GM23338 (cell line): ENCODE data around the gene CECR2.

Experiments
- CREB1 ChIP-seq: fragments of 250-450 bp; sonication (Bioruptor Pico); IDR thresholded peaks from 2 replicates; pipeline ENCODE4 v1.5.0; 2020; ENCODE audit warnings: low read depth, mild to moderate bottlenecking, moderate library complexity
- ETS1 ChIP-seq: IDR thresholded peaks from 2 replicates; pipeline ENCODE4 v1.6.1; 2016; ENCODE audit warnings: antibody characterized with exemption
- EZH2 ChIP-seq: fragments of 200-600 bp; sonication (generic); IDR thresholded peaks from one replicate; pipeline ENCODE4 v1.8.0; 2017; ENCODE audit warnings: antibody characterized with exemption, mild to moderate bottlenecking, low read depth; ENCODE audit not compliant: unreplicated experiment
- EZH2phosphoT487 ChIP-seq: fragments of 200-600 bp; sonication (generic); IDR thresholded peaks from one replicate; pipeline ENCODE4 v1.8.1; 2018; ENCODE audit warnings: antibody characterized with exemption; ENCODE audit not compliant: unreplicated experiment
- JUNB ChIP-seq: IDR thresholded peaks from one replicate; pipeline ENCODE4 v1.6.1; 2016; ENCODE audit warnings: antibody characterized with exemption; ENCODE audit not compliant: unreplicated experiment
- NANOG ChIP-seq: IDR thresholded peaks from 2 replicates; pipeline ENCODE4 v1.6.1; 2016; ENCODE audit warnings: antibody characterized with exemption, borderline replicate concordance
- POLR2AphosphoS5 ChIP-seq: IDR thresholded peaks from 2 replicates; pipeline ENCODE4 v1.6.1; 2016; ENCODE audit warnings: antibody characterized with exemption, low read depth
- STAT1 ChIP-seq: IDR thresholded peaks from one replicate; pipeline ENCODE4 v1.6.1; 2016; ENCODE audit warnings: antibody characterized with exemption; ENCODE audit not compliant: unreplicated experiment
- ZNF114 ChIP-seq: fragments of 250-450 bp; sonication (Bioruptor Pico); IDR thresholded peaks from 2 replicates; pipeline ENCODE4 v1.5.0; 2020; ENCODE audit warnings: mild to moderate bottlenecking, moderate library complexity
- ZNF331 ChIP-seq: fragments of 250-450 bp; sonication (Bioruptor Pico); IDR thresholded peaks from 2 replicates; pipeline ENCODE4 v1.5.0; 2020; ENCODE audit warnings: low read depth, mild to moderate bottlenecking, moderate library complexity
- ZNF462 ChIP-seq: fragments of 250-450 bp; sonication (Bioruptor Pico); IDR thresholded peaks from 2 replicates; pipeline ENCODE4 v1.5.0; 2020; ENCODE audit warnings: mild to moderate bottlenecking, moderate library complexity
- TF ChIP-seq, protein P1 (sequence below): IDR thresholded peaks from one replicate; pipeline ENCODE4 v1.6.1; 2018; ENCODE audit warnings: antibody characterized with exemption; ENCODE audit not compliant: unreplicated experiment
- TF ChIP-seq, protein P2 (sequence below), 2 experiments: fragments of 200-600 bp in 1 of 2; sonication (generic) in 1 of 2; conservative IDR thresholded peaks; 2 replicates each; pipeline versions ENCODE4 v1.5.1 to v1.6.1; 2016 to 2017; ENCODE audit warnings: antibody characterized with exemption in 2 of 2, low read depth in 2 of 2, mild to moderate bottlenecking in 2 of 2, moderate library complexity in 1 of 2

DNA sequence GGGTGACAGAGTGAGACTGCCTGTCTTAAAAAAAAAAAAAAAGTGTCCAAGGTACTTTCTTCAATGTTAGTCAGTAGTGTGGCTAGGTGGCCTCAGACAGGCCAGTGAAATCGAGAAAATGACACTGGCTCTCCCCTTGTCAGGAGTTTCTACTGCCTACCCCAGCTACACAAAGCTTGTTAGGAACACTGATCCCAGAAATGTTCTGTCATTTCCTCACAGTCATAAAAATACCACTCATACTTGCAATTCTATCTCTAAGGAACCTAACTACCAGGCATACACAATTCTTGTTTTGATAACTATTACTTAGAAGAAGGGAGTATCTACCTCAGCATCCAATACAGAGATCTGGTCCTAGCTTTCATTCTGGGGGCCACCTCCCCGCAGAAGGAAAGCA, 228.0 kb downstream of the CECR2 start:
- TF ChIP-seq, protein P1, sequence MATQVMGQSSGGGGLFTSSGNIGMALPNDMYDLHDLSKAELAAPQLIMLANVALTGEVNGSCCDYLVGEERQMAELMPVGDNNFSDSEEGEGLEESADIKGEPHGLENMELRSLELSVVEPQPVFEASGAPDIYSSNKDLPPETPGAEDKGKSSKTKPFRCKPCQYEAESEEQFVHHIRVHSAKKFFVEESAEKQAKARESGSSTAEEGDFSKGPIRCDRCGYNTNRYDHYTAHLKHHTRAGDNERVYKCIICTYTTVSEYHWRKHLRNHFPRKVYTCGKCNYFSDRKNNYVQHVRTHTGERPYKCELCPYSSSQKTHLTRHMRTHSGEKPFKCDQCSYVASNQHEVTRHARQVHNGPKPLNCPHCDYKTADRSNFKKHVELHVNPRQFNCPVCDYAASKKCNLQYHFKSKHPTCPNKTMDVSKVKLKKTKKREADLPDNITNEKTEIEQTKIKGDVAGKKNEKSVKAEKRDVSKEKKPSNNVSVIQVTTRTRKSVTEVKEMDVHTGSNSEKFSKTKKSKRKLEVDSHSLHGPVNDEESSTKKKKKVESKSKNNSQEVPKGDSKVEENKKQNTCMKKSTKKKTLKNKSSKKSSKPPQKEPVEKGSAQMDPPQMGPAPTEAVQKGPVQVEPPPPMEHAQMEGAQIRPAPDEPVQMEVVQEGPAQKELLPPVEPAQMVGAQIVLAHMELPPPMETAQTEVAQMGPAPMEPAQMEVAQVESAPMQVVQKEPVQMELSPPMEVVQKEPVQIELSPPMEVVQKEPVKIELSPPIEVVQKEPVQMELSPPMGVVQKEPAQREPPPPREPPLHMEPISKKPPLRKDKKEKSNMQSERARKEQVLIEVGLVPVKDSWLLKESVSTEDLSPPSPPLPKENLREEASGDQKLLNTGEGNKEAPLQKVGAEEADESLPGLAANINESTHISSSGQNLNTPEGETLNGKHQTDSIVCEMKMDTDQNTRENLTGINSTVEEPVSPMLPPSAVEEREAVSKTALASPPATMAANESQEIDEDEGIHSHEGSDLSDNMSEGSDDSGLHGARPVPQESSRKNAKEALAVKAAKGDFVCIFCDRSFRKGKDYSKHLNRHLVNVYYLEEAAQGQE, result no peak
- TF ChIP-seq NANOG (no peak), POLR2AphosphoS5 (no peak), CREB1 (CRISPR knock-in tag) (no peak), JUNB (no peak), EZH2 (no peak), ZNF331 (CRISPR knock-in tag) (no peak), EZH2phosphoT487 (no peak), ZNF114 (CRISPR knock-in tag) (no peak), STAT1 (no peak), ETS1 (no peak), ZNF462 (CRISPR knock-in tag) (no peak)
- TF ChIP-seq, protein P2, sequence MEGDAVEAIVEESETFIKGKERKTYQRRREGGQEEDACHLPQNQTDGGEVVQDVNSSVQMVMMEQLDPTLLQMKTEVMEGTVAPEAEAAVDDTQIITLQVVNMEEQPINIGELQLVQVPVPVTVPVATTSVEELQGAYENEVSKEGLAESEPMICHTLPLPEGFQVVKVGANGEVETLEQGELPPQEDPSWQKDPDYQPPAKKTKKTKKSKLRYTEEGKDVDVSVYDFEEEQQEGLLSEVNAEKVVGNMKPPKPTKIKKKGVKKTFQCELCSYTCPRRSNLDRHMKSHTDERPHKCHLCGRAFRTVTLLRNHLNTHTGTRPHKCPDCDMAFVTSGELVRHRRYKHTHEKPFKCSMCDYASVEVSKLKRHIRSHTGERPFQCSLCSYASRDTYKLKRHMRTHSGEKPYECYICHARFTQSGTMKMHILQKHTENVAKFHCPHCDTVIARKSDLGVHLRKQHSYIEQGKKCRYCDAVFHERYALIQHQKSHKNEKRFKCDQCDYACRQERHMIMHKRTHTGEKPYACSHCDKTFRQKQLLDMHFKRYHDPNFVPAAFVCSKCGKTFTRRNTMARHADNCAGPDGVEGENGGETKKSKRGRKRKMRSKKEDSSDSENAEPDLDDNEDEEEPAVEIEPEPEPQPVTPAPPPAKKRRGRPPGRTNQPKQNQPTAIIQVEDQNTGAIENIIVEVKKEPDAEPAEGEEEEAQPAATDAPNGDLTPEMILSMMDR (conservative IDR thresholded peaks at IDR 0.05; ENCODE audit: low read depth in 2 of 2), result no peak
